Fibroblast of skin of scalp (primary cell): ENCODE measurements around the gene KCNC4. TPM values are rescaled to one million over a fixed set of nuclear protein-coding genes. Genes with fewer than 3 reads are reported as not detected.

Experiments used
- DNase-seq: peaks from one replicate; pipeline ENCODE4 v3.0.0-alpha.2; 2013
- polyA plus RNA-seq, 2 experiments: library from polyadenylated mRNA; unstranded; fragments of 120-200 nt; gene quantifications; one replicate each; pipeline ENCODE4 v1.2.1, GENCODE V29; 2013; ENCODE audit not compliant: insufficient read length in 2 of 2

KCNC4 gene
- 0.48 TPM for polyA plus RNA-seq (2013, experiment 1 of 2; ENCODE audit: insufficient read length)
- polyA plus RNA-seq (2013, experiment 2 of 2; ENCODE audit: insufficient read length): 0.79 TPM

DNA sequence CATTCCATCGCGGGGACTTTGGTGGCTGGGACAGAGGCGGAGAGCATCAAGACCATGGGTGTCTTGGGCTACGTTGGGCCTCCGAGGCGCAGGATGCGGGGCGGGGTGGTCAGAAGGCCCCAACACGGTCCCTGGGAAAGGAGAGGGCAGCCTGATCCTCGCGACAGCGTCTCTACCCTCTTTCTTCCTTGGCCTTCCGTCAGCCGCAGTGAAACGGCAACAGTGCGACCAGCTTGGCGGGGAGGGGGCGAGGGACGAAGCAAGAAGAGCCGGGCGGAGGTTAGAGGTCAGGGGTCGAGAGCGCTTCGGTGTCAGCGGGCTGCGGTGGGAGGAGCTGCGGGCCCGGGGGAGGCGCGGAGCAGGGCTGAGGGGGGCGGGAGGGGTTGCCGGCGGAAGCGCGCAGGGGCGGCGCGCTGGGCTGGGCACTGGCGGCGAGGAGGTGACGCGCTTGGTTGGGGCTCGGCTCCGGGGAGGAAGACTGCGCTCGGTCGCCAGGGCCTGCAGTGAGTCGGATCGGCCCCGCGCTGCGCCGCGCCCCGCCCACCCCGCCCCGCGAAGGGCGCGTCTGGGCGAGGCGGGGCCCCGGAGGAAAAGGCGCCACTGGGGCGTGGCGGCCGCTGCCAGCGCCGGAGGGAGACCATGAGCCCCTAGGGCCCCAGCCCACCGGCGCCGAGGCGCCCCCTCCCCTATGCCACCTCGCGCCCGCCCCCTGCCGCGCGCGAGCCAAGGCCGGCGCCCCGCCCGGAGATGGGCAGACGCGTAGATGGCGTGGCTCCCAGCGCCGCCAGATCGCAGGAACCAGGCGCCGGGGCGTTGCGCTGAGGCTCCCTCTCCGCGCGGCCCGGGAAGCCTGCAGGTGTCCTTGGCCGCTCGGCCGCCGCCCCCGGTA is at the start of gene KCNC4:
Gene KCNC4, plus strand, starts transcription at position 600 of the 889 bp plus-strand sequence. CDS start 1,186 bp downstream, outside the sequence.
- peak; percentile 61 for DNase-seq

DNA sequence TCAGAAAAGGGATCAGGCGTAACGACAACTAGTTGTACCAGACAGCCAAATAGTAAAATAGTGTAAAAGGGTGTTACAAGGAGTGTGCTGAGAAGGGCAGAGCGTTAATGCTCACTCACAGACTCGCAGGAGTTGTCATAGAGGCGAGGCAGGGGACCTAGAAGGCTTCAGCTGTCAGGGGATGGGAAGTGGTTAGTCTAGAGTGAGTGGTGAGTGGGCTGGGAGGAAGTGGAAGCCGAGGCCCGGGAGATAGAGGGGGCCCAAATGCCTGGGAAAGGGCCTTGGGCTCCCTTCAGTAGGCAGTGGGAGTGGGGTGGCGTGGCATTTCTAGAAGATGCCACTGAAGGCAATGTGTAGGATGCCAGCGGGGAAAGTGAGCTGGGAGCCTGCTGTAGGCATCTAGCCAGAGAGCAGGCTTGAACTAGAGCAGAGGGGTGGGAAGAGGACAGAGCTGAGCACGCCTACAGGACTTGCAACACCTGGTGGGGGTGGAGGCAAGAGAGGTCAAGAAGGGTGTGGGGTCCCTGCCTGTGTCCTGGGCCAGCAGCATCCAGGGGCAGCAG is 49.5 kb upstream of the KCNC4 start:
- DNase-seq: no peak

DNA sequence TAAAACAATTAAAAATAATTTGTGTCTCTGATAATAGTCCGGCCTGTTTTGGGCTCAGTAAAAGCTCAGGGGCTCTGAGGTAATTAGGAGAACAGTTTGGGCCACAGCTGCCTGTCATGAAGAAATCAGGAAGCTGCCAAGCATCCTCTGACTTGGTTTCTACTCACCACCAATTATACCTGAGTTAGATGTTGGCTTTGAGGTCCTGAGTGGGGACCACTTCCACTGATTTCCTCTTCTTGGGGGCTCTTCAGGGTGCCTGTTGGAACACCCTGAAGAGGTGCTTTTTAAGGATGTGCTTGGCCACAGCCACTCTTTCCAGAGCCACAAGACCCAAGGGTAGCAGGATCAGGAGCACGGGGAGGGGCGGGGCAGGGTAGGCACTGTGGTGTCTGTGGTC is 48.9 kb upstream of the KCNC4 start:
- no peak for DNase-seq

DNA sequence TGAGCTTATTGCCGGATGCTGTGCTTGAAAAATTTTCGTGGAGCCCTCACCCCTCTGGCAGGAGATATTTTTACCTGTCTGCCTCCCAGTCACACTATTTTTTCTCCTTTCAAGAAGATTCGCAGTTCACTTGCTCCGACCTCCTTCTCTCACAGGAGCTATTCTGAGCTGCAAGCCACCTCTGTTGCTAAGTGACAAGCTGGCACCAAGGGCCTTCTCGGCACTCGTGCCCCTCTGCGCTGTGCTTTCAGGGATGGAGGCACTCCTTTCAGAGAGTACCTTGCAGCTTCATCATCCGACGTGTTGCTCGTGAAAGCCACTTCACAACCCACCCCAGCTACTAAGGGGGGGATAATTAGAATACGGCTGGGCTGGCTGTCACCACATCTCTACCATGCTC is 48.3 kb upstream of the KCNC4 start:
- no peak for DNase-seq

DNA sequence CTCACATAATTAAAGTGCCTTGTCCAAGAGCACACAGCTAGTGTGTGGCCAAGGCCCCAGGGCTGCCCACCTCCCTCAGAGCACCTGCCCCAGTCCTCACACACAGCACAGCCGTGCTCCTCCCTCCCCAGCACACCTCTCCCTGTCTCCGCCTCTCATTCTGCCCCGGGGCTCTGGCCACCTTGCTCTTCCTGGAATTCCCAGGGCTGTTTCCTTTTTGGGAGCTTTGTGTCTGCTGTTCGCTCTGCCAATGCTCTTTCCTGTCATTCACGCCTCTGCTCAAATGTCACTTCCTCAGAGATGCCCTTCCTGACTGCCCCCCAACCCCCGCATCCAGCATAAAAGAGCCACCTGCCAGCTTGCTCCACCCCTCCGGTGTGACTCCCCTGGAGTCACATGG is 46.5 kb upstream of the KCNC4 start:
- DNase-seq: no peak

DNA sequence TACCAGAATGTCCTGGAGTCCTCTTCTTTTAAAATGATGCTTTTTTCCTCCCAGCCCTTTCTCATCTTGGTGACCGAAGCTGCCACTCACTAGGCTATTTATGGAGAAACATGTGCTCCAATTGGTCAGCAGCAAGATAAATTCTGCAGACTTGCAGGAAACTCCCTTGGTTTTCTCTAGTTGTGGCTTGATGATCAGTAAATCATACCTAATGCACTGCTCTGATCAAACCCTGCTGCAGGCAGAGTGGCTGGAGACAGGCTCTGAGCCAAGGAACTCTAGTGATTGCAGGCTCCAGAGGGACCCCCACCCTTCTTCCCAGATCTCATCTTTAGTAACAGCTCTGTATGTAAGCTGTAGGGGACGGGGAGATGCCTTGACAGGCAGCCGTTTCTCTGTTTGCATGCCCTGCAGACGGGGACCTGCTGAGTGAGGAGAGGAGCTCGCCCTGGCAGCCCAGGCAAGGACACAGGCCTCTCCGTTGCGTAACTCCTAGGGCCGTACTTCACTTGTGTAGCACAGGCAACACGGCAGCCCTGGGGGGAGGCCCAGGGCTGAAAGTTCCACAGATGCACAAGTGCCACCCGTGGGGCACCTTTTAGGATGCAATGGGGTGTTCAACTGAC is 45.3 kb upstream of the KCNC4 start:
- DNase-seq: no peak

DNA sequence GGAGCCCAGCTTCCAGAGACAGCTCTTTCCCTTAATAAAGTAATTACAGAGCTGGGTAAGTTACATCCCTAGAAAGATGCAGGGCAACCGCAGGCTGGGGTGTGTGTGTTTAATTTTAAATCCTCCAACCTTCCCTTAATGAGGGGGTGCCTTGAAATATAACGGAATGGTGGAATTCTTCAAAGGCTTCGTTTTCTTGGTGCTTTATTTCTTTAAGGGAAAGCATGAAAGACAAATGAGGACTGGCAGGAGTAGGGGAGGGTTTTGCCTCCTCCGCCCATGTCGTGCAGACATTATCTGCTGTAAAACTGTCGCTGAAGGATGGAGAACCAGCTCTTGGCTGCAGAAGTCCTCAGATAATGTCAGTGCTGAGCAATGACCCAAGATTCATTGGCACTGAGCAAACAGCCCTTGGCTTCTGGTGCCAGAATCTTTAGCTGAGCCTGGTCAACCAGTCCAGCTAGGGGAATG is 44.3 kb upstream of the KCNC4 start:
- DNase-seq: no peak

DNA sequence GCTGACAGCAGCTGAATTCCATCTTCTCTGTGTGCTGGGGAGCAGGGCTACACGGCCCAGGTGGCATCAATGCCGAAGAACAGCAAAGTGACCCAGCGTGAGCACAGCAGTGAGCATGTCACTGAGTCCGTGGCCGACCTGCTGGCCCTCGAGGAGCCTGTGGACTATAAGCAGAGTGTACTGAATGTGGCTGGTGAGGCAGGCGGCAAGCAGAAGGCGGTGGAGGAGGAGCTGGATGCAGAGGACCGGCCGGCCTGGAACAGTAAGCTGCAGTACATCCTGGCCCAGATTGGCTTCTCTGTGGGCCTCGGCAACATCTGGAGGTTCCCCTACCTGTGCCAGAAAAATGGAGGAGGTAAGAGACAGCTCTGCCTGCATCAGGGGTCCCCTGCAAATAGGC is 43.3 kb upstream of the KCNC4 start:
- no peak for DNase-seq

DNA sequence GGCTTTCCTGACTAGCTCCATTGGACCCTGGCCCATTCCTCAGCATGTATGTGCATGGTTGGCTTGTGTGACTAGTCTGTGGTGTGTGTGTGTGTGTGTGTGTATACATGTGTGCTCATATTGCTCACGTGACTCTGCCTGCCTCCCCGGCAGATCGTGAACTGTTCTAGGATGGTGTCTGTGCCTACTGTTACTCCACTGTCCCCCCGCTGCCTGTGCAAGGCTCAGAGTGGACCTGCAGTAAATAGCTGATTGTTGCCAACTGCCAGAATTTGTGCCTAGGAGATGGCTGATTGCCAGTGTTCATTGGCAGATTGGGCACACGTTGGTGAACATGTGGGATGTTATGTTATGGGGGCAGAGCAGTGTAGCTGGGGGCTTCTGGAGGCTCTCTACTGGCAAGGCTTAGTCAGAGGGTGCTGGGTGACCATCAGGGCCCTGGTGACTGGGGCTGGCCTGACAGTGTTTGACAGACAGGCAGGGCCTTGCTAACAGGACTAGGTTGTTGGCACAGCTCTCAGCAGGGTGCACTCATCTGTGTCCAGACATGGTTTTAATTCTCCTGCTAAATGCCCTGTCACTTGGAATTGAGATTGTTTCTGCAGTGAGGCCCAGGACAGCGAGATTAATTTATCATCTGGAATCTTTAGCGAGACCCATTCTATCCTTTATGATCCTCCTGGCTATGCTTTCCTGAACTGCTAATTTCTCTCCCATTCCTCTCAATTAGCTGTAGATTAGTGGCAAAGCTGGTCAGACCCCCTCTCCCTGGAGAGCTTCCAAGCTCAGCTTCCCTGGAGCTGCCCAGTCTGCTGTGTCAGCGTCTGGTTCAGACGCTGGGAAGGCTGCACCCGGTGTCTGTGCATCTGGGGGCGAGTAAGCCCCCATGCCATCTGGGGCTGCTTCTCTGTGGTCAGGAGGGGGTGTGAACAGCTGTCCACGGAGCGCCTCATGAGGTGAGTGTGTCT is 39.1 kb upstream of the KCNC4 start:
- DNase-seq: no peak

DNA sequence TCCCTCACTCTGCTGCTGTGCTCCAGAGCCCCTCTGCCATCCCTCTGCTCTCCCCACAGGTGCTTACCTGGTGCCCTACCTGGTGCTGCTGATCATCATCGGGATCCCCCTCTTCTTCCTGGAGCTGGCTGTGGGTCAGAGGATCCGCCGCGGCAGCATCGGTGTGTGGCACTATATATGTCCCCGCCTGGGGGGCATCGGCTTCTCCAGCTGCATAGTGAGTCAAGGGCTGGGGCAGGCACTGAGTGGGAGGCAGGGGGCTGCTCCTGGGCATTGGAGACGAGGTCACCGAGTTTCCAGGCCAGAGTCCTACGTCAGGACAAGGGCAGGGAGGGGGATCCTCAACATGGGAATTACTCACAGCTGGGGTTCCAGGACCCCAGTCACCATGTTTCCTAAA is 38.1 kb upstream of the KCNC4 start:
- no peak for DNase-seq

DNA sequence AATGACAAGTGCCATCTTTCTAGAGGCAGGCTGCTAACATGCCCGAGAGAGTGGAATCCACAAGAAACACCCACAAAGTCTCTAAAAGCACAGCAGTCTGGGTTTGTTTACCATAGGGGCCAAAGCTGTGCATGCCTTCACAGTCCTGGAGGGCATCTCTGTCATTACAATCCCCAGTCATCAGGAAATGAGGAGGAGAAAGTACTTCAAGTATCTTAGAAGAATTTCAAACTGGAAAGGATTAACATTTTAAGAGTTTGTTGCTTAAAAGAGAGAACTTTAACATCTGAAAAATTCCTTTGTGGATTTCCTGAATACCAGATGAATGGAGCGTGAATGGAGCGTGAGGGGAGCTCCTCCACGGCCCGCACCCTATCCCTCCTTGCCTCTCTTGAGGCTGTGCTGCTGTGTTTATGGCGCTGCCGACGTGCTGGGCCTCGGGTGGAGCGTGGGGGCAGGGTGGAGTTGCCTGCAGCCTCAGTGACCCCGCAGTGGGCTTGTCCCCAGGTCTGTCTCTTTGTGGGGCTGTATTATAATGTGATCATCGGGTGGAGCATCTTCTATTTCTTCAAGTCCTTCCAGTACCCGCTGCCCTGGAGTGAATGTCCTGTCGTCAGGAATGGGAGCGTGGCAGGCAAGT is 36.5 kb upstream of the KCNC4 start:
- peak; percentile 40 for DNase-seq

DNA sequence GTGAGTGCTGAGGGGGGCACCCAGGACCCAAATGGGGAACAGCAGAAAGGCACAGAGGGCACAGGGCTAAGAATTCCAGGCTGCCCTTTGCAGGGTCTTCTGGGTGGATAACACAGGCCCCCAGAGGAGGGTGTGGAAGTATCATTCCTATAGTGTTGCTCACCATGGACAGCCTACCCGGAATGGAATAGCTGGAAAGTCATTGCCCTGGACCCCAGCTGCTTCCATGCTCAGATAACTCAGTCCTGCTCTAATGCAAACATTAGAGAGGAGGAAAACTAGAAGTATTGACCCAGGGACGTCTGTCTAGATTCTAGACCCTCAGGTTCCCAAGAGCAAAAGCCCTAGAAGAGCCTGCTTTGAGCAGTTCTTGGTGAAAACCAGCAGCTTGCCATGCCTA is 35.2 kb upstream of the KCNC4 start:
- peak; percentile 41 for DNase-seq

DNA sequence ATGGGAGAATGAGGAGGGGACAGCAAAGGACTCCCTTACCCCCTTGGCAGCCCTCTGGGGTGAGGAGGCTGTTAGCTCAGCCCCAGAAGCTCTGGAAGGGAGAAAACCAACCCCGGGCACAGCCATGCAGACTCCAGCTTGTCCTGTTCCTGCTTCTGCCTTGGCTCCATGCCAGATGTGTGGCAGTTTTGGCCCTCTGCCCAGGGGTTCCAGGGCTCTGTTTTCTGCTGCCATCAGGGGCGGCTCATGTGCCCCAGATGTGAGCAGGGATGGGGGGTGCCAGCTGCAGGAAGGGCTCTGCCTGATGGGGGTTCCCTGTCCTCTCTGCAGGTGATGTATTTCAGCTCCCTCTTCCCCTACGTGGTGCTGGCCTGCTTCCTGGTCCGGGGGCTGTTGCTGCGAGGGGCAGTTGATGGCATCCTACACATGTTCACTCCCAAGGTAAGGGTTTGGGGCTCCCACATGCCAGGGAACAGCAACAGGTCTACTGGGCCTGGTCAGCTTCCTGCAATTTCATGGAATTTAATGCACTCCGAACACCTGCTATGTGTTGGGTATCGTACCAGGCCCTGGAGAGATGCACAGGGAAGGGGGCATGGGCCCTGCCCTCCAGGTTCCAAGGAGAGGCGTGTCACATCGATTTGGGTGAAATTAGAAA is 33.7 kb upstream of the KCNC4 start:
- peak; percentile 15 for DNase-seq

DNA sequence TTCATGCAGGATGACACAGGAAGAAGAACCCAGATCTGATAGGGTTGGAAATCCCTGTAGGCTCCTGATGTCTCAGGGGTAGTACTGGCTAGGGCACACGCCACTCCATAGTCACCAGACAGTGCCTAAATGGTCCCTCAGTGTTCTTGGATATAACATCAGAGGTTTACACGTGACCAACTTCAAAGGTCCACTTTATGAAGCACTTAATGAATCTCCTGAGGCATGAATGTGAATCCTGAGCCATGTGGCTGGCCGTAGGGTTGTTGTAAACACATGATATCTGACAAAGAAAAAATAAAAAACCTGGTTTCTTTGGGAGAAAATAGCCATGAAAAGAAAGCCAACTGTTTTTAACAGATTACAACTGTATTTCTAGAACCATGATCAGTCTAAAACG is 32.3 kb upstream of the KCNC4 start:
- DNase-seq: no peak

DNA sequence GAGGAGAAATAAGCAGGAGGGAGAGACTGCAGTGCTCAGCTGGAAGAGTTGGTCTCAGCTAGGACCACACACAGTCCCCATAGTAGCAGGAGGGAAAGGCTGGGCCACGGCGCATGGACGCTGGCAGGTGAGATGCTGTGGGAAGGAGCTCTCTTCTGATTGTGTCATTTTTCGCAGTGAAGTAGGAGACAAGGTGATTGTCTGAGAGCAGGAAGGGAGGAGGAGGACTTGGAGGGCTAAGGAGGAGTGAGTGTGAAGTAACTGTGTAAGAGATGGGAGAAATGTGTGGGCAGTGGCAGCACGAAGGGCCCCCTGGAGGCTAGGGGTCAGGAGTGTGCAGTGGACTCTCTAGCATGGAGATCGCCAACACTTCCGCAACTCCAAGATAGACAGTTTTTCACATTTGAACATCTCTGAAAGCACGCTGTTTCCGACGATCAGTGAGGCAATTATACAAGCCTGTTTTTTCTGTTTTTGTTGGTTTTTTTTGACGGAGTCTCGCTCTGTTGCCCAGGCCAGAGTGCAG is 26.4 kb upstream of the KCNC4 start:
- no peak for DNase-seq

DNA sequence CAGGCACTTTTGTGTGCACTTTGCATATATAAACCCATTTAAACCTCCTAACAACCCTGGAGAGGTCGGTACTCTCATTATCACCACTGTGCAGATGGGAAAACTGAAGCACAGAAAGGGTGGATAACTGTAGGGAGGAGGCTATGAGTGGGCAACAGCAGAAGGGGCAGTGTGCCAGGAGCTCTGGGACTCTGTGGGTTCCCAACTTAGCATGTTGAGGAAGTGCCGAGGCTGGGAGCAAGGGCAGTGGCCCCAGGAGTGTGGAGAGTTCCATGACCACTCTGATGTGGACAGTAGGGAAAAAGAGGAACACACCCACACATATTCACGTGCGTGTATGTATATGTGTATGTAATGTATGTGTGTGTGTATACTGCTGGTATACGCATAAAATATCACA is 25.7 kb upstream of the KCNC4 start:
- DNase-seq: no peak

DNA sequence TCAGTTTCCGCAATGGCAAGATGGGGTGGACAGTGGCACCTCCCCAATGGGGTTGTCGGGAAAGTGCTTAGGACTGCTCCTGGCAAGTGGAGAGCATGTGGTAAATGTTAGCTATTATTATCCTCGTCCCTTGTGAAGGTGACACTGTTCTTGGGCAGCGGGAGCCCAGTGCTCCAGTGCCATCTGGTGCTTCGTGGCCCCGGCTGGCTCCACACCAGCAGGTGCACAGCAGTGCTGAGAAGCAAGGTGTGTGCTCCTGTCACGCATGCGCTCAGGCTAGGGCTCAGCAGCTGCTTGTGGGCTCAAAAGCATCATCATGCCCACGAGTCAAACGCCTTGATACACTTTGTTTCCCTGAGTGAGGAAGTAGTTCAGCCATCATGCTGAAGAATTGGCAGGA is 24.9 kb upstream of the KCNC4 start:
- DNase-seq: no peak

DNA sequence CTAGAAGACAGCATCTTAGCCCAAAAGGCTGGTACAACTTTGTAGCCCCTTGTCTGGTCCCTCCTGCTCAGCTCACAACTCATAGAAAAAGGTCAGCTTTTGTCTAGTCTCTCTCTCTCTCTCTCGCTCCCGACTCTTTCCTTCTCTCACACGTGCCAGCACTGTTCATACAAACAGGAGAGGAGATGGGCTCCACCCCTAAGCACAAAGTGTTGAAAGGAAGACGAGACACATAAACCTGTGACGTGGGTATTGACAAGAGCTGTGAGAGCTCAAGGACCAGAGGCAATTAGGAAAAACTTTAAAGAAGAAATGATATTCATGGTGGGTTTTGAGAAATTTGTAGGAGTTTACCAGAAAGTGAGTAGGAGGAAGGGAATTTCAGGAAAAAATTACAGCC is 23.6 kb upstream of the KCNC4 start:
- no peak for DNase-seq

DNA sequence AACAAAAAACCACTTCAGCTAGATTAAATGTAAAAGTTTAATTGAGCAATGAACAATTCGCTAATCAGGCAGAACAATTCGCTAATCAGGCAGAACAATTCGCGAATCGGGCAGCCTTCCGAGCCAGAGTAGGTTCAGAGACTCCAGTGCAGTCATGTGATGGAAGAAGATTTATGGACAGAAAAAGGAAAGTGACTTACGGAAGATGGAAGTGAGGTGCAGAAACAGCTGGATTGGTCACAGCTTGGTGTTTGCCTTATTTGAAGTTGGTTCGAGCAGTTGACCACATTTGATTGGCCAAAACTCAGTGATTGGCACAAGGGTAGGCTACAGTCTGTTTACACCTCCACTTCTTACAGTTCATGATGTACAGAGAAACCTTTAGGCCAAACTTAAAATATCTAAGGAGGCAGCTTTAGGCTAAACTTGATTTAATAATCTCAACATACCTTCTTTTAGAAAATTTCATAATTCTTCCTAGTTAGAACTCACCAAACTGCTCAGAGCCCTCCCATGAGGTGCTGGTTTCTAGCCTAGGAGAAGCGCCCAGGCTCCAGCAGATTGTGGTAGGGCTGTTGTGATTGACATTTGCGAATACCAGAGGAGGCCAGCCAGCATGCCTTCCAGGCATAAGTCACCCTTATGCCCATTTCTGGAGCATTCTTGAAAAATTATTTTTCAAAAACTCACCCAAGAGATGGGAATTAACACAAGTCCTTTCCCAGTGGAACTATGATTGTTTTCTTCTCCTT is 22.8 kb upstream of the KCNC4 start:
- peak; percentile 82 for DNase-seq

DNA sequence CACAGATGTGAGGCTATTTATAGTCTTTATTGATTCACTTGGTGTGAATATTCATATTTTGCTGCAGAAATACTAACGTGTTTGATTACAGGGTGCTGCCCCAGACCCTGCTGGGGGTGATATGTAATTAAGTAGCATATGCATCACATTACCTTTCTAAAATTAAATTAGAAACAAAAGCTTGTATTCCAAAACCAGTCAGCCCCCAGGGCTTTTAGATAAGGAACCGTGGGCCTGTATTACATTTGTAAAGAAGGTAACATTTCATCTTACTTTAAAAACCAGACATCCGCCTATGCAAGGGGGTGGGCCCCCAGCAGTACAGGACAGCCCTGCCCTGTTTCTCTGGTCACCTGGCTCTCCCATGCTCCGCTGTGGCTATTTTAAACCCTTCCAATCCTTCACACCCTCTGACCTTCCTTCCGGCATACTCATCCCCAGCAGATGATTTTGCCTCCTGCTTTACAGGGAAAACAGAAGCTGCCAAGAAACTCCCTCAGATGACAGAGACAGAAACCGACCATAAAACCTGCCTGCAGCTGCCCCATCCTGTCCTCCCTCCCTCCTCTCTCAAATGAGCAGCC is 22.0 kb upstream of the KCNC4 start:
- DNase-seq: no peak
